HEK293T (cell line): ENCODE data around the gene SOX21.
A peak's percentile ranks its signal among the peaks of the same experiment; 100 is the strongest.

Experiments used
- CTCF ChIA-PET: fragments of 350-600 bp; formaldehyde crosslinking; extraction: SDS; loops from one replicate; lab custom pipeline; 2021; ENCODE audit warnings: antibody characterized with exemption, inconsistent platforms; lab: Yijun Ruan, JAX
- POLR2A ChIA-PET: fragments of 350-600 bp; formaldehyde crosslinking; extraction: SDS; loops from one replicate; lab custom pipeline; 2020; ENCODE audit warnings: antibody characterized with exemption, inconsistent platforms; lab: Yijun Ruan, JAX
- DNase-seq: peaks from one replicate; pipeline ENCODE4 v3.0.0; 2012; ENCODE audit warnings: mixed read lengths; ENCODE audit errors: extremely low spot score
- ARNT ChIP-seq: fragments of 450-650 bp; IDR thresholded peaks from 2 replicates; pipeline ENCODE4 v1.6.1; 2017; ENCODE audit warnings: mild to moderate bottlenecking
- BHLHE40 ChIP-seq: fragments of 450-650 bp; IDR thresholded peaks from 2 replicates; pipeline ENCODE4 v1.6.1; 2016; ENCODE audit warnings: mild to moderate bottlenecking, moderate library complexity, borderline replicate concordance
- CTBP1 ChIP-seq: fragments of 450-650 bp; IDR thresholded peaks from 2 replicates; pipeline ENCODE4 v1.6.1; 2016; ENCODE audit warnings: borderline replicate concordance
- ELF4 ChIP-seq: fragments of 450-650 bp; IDR thresholded peaks from 2 replicates; pipeline ENCODE4 v1.6.1; 2017; ENCODE audit warnings: antibody characterized with exemption
- FOXA1 ChIP-seq: fragments of 450-650 bp; IDR thresholded peaks from 2 replicates; pipeline ENCODE4 v1.6.1; 2016; ENCODE audit warnings: mild to moderate bottlenecking
- FOXK2 ChIP-seq: fragments of 450-650 bp; IDR thresholded peaks from 2 replicates; pipeline ENCODE4 v1.6.1; 2016; ENCODE audit warnings: mild to moderate bottlenecking
- FOXM1 ChIP-seq: fragments of 450-650 bp; IDR thresholded peaks from 2 replicates; pipeline ENCODE4 v1.6.1; 2017; ENCODE audit warnings: mild to moderate bottlenecking, borderline replicate concordance
- HDGF ChIP-seq: fragments of 450-650 bp; IDR thresholded peaks from 2 replicates; pipeline ENCODE4 v1.6.1; 2017; ENCODE audit warnings: antibody characterized with exemption, borderline replicate concordance
- L3MBTL2 ChIP-seq: fragments of 450-650 bp; conservative IDR thresholded peaks from 2 replicates; pipeline ENCODE4 v1.6.1; 2016; ENCODE audit warnings: mild to moderate bottlenecking
- LEF1 ChIP-seq: fragments of 450-650 bp; IDR thresholded peaks from 2 replicates; pipeline ENCODE4 v1.6.1; 2017; ENCODE audit warnings: mild to moderate bottlenecking, borderline replicate concordance
- NFRKB ChIP-seq: fragments of 450-650 bp; IDR thresholded peaks from 2 replicates; pipeline ENCODE4 v1.6.1; 2016; ENCODE audit warnings: mild to moderate bottlenecking, moderate library complexity
- PKNOX1 ChIP-seq: fragments of 450-650 bp; IDR thresholded peaks from 2 replicates; pipeline ENCODE4 v1.6.1; 2016
- SP1 ChIP-seq: fragments of 450-650 bp; IDR thresholded peaks from 2 replicates; pipeline ENCODE4 v1.6.1; 2017
- SUZ12 ChIP-seq: fragments of 450-650 bp; IDR thresholded peaks from 2 replicates; pipeline ENCODE4 v1.6.1; 2016; ENCODE audit warnings: mild to moderate bottlenecking
- TARDBP ChIP-seq: fragments of 450-650 bp; IDR thresholded peaks from 2 replicates; pipeline ENCODE4 v1.6.1; 2016
- ZNF384 ChIP-seq: fragments of 450-650 bp; IDR thresholded peaks from 2 replicates; pipeline ENCODE4 v1.6.1; 2016

Gene SOX21

DNA sequence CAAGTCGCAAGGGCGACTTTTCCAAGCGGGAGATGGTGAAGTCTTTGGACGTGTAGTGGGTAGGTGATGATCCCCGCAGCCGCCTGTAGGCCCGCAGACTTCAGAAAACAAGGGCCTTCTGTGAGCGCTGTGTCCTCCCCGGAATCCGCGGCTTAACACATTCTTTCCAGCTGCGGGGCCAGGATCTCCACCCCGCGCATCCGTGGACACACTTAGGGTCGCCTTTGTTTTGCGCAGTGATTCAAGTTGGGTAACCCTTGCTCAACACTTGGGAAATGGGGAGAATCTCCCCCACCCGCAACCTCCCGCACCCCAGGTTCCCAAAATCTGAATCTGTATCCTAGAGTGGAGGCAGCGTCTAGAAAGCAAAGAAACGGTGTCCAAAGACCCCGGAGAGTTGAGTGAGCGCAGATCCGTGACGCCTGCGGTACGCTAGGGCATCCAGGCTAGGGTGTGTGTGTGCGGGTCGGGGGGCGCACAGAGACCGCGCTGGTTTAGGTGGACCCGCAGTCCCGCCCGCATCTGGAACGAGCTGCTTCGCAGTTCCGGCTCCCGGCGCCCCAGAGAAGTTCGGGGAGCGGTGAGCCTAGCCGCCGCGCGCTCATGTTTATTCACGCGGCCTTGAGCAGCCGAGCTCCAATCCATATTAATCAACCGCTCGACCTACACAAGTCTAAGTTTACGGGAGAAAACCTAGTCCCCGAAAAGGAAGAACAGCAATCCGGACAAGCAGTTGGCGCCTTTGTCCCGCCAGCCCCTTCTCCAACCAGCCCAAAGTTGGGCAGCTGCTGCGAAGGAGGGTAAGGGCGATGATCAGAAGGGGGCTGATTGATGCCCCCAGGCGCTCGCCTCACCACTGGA, 9.9 kb downstream of the SOX21 start:
- ChIA-PET CTCF (no interaction called here), POLR2A (no interaction called here)
- no peak for DNase-seq
- TF ChIP-seq SP1 (no peak), L3MBTL2 (no peak), CTBP1 (no peak), PKNOX1 (no peak), ZNF384 (no peak)

- DNase-seq = no peak
- ChIA-PET CTCF (no interaction called here), POLR2A (no interaction called here)
- TF ChIP-seq HDGF (no peak), SUZ12 (no peak), PKNOX1 (no peak), NFRKB (no peak), ELF4 (no peak), L3MBTL2 (no peak), ZNF384 (no peak), ARNT (no peak), FOXK2 (no peak), TARDBP (no peak), FOXA1 (no peak), LEF1 (no peak)
Measured at GRCh38 chr13:94701313-94702180, 10.8 kb downstream of the SOX21 start.

- ChIA-PET POLR2A (no interaction called here), CTCF (no interaction called here)
- TF ChIP-seq LEF1 (no peak), L3MBTL2 (no peak), ARNT (no peak), BHLHE40 (no peak), ZNF384 (no peak), NFRKB (no peak), FOXK2 (no peak), SUZ12 (no peak), FOXA1 (no peak)
- DNase-seq = no peak
Measured at GRCh38 chr13:94700536-94700935, 11.8 kb downstream of the SOX21 start.

GRCh38 chr13:94700051-94700535, 12.3 kb downstream of the SOX21 start:
- ChIA-PET POLR2A (no interaction called here), CTCF (interaction anchor here (1.2 kb wide), 1 partner anchor 25 kb away, joined by 4 read pairs; no protein-coding TSS in a partner anchor)
- DNase-seq = no peak
- TF ChIP-seq ZNF384 = no peak
- no peak for TF ChIP-seq ELF4
- TF ChIP-seq L3MBTL2 = no peak
- no peak for TF ChIP-seq SP1
- no peak for TF ChIP-seq FOXM1
- no peak for TF ChIP-seq CTBP1
- TF ChIP-seq SUZ12 = no peak
- no peak for TF ChIP-seq LEF1

DNA sequence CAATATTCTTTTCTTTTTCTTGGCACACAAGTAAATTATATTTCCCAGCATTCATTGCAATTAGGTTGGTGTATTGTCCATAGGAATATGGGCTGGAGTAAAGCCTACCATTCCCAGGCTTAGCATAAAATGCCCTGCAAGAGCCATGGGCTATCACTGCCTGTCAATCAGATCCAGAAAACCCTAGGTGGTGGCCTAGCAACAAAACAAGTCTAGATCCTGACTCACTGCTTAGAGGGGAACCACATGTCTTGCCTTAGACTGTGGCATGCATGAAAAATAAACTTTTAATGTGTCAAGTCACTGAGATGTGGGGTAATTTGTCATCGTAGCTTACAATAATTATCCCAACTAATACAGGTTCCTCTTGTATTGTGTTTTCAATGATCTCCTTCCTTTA, 16.2 kb downstream of the SOX21 start:
- no peak for DNase-seq
- no peak for TF ChIP-seq ZNF384
- peak; percentile 82 for TF ChIP-seq PKNOX1
- TF ChIP-seq SP1 = no peak
- TF ChIP-seq BHLHE40 = no peak
- no peak for TF ChIP-seq SUZ12
- ChIA-PET POLR2A (no interaction called here), CTCF (interaction anchor here (1.0 kb wide), 1 partner anchor 22 kb away, joined by 3 read pairs; no protein-coding TSS in a partner anchor)

DNA sequence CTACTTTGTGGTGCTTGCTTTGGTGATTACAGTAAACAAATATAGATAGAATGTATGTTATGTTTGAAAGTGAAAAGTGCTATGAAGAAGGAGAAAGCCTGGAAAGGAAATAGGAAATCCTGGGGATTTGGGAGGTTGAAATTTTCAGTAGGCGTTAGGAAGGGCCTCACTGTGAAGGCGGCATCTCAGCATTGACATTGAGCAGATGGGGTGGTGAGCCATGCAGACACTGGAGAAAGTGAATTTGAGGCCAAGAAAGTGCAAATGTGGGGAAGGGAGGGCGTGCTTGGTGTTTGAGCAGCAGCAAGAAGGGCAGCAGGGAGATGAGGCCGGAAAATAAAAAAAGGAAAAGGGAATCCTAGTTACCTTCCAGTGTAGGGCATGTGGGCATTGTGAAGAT, 20.3 kb downstream of the SOX21 start:
- DNase-seq = no peak
- CTCF ChIA-PET = no interaction called here
- TF ChIP-seq FOXA1 (no peak), ARNT (no peak), TARDBP (no peak), LEF1 (no peak), FOXM1 (no peak), BHLHE40 (no peak), ZNF384 (no peak), CTBP1 (no peak), SUZ12 (no peak), PKNOX1 (no peak), L3MBTL2 (no peak), NFRKB (no peak), SP1 (no peak), HDGF (no peak), ELF4 (no peak), FOXK2 (no peak)
- POLR2A ChIA-PET = no interaction called here
